Thyroid gland (tissue), 4 donors: ENCODE data around the gene VAT1L.
A peak's percentile ranks its signal among the peaks of the same experiment; 100 is the strongest.

Experiments used
- POLR2A ChIP-seq, 2 donors: fragments of 450-650 bp; IDR thresholded peaks; one replicate each; pipeline ENCODE4 v1.6.1; 2017; ENCODE audit warnings: antibody characterized with exemption in 2 of 2, mild to moderate bottlenecking in 2 of 2, moderate library complexity in 1 of 2
- TF ChIP-seq, protein P1 (sequence below), 6 experiments: fragments of 200-600 bp in 3 of 6; fragments of 450-650 bp in 3 of 6; sonication (generic) in 3 of 6; IDR thresholded peaks; one replicate each; pipeline ENCODE4 v1.5.1; 2016 to 2019; ENCODE audit warnings: antibody characterized with exemption in 6 of 6, mild to moderate bottlenecking in 2 of 6, inconsistent platforms in 1 of 6, moderate library complexity in 1 of 6

GRCh38 chr16:77788181-77789084 lies at the start of gene VAT1L:
- TF ChIP-seq, protein P1, sequence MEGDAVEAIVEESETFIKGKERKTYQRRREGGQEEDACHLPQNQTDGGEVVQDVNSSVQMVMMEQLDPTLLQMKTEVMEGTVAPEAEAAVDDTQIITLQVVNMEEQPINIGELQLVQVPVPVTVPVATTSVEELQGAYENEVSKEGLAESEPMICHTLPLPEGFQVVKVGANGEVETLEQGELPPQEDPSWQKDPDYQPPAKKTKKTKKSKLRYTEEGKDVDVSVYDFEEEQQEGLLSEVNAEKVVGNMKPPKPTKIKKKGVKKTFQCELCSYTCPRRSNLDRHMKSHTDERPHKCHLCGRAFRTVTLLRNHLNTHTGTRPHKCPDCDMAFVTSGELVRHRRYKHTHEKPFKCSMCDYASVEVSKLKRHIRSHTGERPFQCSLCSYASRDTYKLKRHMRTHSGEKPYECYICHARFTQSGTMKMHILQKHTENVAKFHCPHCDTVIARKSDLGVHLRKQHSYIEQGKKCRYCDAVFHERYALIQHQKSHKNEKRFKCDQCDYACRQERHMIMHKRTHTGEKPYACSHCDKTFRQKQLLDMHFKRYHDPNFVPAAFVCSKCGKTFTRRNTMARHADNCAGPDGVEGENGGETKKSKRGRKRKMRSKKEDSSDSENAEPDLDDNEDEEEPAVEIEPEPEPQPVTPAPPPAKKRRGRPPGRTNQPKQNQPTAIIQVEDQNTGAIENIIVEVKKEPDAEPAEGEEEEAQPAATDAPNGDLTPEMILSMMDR (IDR thresholded peaks at IDR 0.05) = no peak
- peak in 1 of 2 donors; percentile 61 for TF ChIP-seq POLR2A (IDR thresholded peaks at IDR 0.05)
